ENCODE data around the gene BMP6. TPM values are rescaled to one million over a fixed set of nuclear protein-coding genes. Genes with fewer than 3 reads are reported as not detected.

BMP6 gene
- total RNA-seq, 1 experiment from 2014 or later, result 1.6 TPM

DNA sequence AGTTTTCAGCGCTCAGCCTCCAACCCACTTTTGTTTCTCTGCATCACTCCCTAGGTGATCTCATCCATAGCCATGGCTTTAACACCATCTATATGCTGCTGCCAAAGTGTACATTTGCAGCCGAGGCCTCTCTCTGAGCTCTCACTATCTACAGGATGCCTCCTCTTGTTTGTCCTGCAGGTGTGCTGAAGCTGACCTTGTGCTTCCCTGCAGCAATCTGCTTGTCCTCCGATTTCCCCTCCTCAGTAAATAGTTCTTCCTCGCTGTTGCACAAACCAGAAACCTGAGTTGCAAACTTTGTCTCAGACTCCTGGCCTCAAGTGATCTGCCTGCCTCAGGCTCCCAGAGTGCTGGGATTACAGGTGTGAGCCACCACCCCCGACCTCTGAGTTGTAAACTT is 188.4 kb downstream of the BMP6 start:
- peaks cover 35% of the 10 kb centered on the region; the same call in 1 of the 2 replicates for H3K27me3 ChIP-seq (ENCODE audit: insufficient read depth, low read length)
- ATAC-seq, result no peak
- H3K4me1 ChIP-seq (ENCODE audit: control insufficient read depth in 1 of 2, insufficient read depth in 2 of 2, low read length in 2 of 2), result peaks cover 5 to 15% of the 10 kb centered on the region in 2 experiments

More for the DNA sequence above, 188.4 kb downstream of the BMP6 start:
- Histone ChIP-seq H3K9me2 (ENCODE audit: insufficient read depth) (no peaks in the 10 kb centered on the region), H3K36me3 (ENCODE audit: control insufficient read depth in 1 of 2, insufficient read depth in 2 of 2, low read length in 2 of 2) (no peaks in the 10 kb centered on the region), H3K9ac (ENCODE audit: low read length) (no peak overlapping the region), H3K4me3 (replicated peaks in 1 of 2; ENCODE audit: low read depth in 1 of 2, low read length in 2 of 2) (no peak overlapping the region), H3K79me2 (ENCODE audit: insufficient read depth, low read length) (peaks cover 7% of the 10 kb centered on the region), H4K20me1 (ENCODE audit: insufficient read depth) (no peaks in the 10 kb centered on the region), H3K4me2 (ENCODE audit: low read length) (no peak overlapping the region), H3K27ac (ENCODE audit: low read depth, low read length) (no peak overlapping the region), H2AFZ (ENCODE audit: low read depth, low read length, poor library complexity, severe bottlenecking) (no peak overlapping the region), H3K9me3 (ENCODE audit: control insufficient read depth in 1 of 2, insufficient read depth in 1 of 2, low read depth in 1 of 2, low read length in 2 of 2) (no peaks in the 10 kb centered on the region)
- TF ChIP-seq, protein P1, sequence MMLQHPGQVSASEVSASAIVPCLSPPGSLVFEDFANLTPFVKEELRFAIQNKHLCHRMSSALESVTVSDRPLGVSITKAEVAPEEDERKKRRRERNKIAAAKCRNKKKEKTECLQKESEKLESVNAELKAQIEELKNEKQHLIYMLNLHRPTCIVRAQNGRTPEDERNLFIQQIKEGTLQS (IDR thresholded peaks at IDR 0.05), result no peak
- TF ChIP-seq EZH2 (IDR thresholded peaks at IDR 0.05) (no peak), EZH2phosphoT487 (IDR thresholded peaks at IDR 0.05; ENCODE audit: borderline replicate concordance) (no peak), RAD21 (IDR thresholded peaks at IDR 0.05; ENCODE audit: low read depth) (no peak), TCF7L2 (IDR thresholded peaks at IDR 0.05; ENCODE audit: borderline replicate concordance, extremely low read depth, insufficient read depth, insufficient read length) (no peak), ZFX (IDR thresholded peaks at IDR 0.05) (no peak)
- TF ChIP-seq, protein P2, sequence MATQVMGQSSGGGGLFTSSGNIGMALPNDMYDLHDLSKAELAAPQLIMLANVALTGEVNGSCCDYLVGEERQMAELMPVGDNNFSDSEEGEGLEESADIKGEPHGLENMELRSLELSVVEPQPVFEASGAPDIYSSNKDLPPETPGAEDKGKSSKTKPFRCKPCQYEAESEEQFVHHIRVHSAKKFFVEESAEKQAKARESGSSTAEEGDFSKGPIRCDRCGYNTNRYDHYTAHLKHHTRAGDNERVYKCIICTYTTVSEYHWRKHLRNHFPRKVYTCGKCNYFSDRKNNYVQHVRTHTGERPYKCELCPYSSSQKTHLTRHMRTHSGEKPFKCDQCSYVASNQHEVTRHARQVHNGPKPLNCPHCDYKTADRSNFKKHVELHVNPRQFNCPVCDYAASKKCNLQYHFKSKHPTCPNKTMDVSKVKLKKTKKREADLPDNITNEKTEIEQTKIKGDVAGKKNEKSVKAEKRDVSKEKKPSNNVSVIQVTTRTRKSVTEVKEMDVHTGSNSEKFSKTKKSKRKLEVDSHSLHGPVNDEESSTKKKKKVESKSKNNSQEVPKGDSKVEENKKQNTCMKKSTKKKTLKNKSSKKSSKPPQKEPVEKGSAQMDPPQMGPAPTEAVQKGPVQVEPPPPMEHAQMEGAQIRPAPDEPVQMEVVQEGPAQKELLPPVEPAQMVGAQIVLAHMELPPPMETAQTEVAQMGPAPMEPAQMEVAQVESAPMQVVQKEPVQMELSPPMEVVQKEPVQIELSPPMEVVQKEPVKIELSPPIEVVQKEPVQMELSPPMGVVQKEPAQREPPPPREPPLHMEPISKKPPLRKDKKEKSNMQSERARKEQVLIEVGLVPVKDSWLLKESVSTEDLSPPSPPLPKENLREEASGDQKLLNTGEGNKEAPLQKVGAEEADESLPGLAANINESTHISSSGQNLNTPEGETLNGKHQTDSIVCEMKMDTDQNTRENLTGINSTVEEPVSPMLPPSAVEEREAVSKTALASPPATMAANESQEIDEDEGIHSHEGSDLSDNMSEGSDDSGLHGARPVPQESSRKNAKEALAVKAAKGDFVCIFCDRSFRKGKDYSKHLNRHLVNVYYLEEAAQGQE (IDR thresholded peaks at IDR 0.05; ENCODE audit: low read depth), result no peak
- TF ChIP-seq, protein P3, sequence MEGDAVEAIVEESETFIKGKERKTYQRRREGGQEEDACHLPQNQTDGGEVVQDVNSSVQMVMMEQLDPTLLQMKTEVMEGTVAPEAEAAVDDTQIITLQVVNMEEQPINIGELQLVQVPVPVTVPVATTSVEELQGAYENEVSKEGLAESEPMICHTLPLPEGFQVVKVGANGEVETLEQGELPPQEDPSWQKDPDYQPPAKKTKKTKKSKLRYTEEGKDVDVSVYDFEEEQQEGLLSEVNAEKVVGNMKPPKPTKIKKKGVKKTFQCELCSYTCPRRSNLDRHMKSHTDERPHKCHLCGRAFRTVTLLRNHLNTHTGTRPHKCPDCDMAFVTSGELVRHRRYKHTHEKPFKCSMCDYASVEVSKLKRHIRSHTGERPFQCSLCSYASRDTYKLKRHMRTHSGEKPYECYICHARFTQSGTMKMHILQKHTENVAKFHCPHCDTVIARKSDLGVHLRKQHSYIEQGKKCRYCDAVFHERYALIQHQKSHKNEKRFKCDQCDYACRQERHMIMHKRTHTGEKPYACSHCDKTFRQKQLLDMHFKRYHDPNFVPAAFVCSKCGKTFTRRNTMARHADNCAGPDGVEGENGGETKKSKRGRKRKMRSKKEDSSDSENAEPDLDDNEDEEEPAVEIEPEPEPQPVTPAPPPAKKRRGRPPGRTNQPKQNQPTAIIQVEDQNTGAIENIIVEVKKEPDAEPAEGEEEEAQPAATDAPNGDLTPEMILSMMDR (IDR thresholded peaks at IDR 0.05 in 2 of 3, conservative IDR thresholded peaks at IDR 0.05 in 1 of 3; ENCODE audit: borderline replicate concordance in 1 of 3, insufficient read depth in 1 of 3, low read depth in 2 of 3, low read length in 2 of 3), result no peak
- no peak for DNase-seq (ENCODE audit: low read depth, low spot score)
- intact Hi-C loops (cut with micrococcal nuclease), result loop anchor here (10.0 kb wide), 1 partner anchor 190 kb away; the partner anchor contains the start of gene BMP6
- POLR2A ChIA-PET, result no interaction called here
- no TSS peak for BruUV-seq (replicated peaks)
- CTCF ChIA-PET, result no interaction called here
- RAD21 ChIA-PET (ENCODE audit: low non-redundant PET in 1 of 2, low total read pairs in 2 of 2, uncharacterized antibody in 2 of 2, unreplicated experiment in 2 of 2), result no interaction called here

All from HCT116 (cell line).